HepG2 (cell line): ENCODE measurements around the gene TNFRSF6B. TPM values are rescaled to one million over a fixed set of nuclear protein-coding genes. Genes with fewer than 3 reads are reported as not detected.

Experiments used
- ATF2 ChIP-seq: sonication (generic); formaldehyde crosslinking; IDR thresholded peaks from 2 replicates; pipeline ENCODE4 v1.4.0; 2020; ENCODE audit warnings: missing genetic modification reagents
- DDIT3 ChIP-seq: sonication (generic); formaldehyde crosslinking; IDR thresholded peaks from 2 replicates; pipeline ENCODE4 v1.4.0; 2020; ENCODE audit warnings: mild to moderate bottlenecking, missing genetic modification reagents
- HOXA9 ChIP-seq: sonication (generic); formaldehyde crosslinking; IDR thresholded peaks from 2 replicates; pipeline ENCODE4 v1.8.1; 2022; ENCODE audit warnings: missing genetic modification reagents, mild to moderate bottlenecking, moderate library complexity, borderline replicate concordance
- MYC ChIP-seq: sonication (generic); formaldehyde crosslinking; IDR thresholded peaks from 2 replicates; pipeline ENCODE4 v1.9.0; 2021; ENCODE audit warnings: missing genetic modification reagents, borderline replicate concordance
- PRDM4 ChIP-seq: sonication (generic); formaldehyde crosslinking; IDR thresholded peaks from 2 replicates; pipeline ENCODE4 v1.9.0; 2021; ENCODE audit warnings: missing genetic modification reagents, borderline replicate concordance
- RNF219 ChIP-seq: sonication (generic); formaldehyde crosslinking; IDR thresholded peaks from 2 replicates; pipeline ENCODE4 v1.5.0; 2020; ENCODE audit warnings: mild to moderate bottlenecking, missing genetic modification reagents
- SSRP1 ChIP-seq: IDR thresholded peaks from 2 replicates; pipeline ENCODE4 v1.6.1; 2016; ENCODE audit warnings: control low read depth
- THAP7 ChIP-seq: sonication (generic); formaldehyde crosslinking; IDR thresholded peaks from 2 replicates; pipeline ENCODE4 v1.8.1; 2023; ENCODE audit warnings: mild to moderate bottlenecking, missing genetic modification reagents
- ZFP36L2 ChIP-seq: sonication (generic); formaldehyde crosslinking; IDR thresholded peaks from 2 replicates; pipeline ENCODE4 v1.4.0; 2020; ENCODE audit warnings: missing genetic modification reagents
- ZNF318 ChIP-seq: sonication (generic); formaldehyde crosslinking; IDR thresholded peaks from 2 replicates; pipeline ENCODE4 v1.4.0; 2020; ENCODE audit warnings: mild to moderate bottlenecking, missing genetic modification reagents
- ZNF367 ChIP-seq: sonication (generic); formaldehyde crosslinking; IDR thresholded peaks from 2 replicates; pipeline ENCODE4 v1.4.0; 2020; ENCODE audit warnings: missing genetic modification reagents, borderline replicate concordance
- ZNF713 ChIP-seq: sonication (generic); formaldehyde crosslinking; IDR thresholded peaks from 2 replicates; pipeline ENCODE4 v1.4.0; 2020; ENCODE audit warnings: mild to moderate bottlenecking, missing genetic modification reagents
- polyA plus RNA-seq, 8 experiments: library from polyadenylated mRNA; depleted of rRNA in 3 of 8; stranded (reverse) in 7 of 8; unstranded in 1 of 8; fragments of >200 nt; fragmentation: Illumina TruSeq in 4 of 8; extraction: Trizol in 4 of 8; gene quantifications; 2 replicates each; pipeline versions ENCODE4 v1.2.1 to v1.2.3, GENCODE V29; 2011 to 2016; ENCODE audit warnings: low read depth in 4 of 8, missing spikeins in 1 of 8, mixed read lengths in 1 of 8; ENCODE audit not compliant: insufficient read depth in 1 of 8
- total RNA-seq, 5 experiments: library from RNA; depleted of rRNA; stranded (reverse); fragments of >200 nt; fragmentation: Illumina TruSeq; extraction: Trizol; gene quantifications; 2 replicates each; pipeline ENCODE4 v1.2.3, GENCODE V29; 2016; ENCODE audit warnings: low read depth in 1 of 5

Gene TNFRSF6B
- total and polyA plus RNA-seq, 2 of the 13 experiments (the other 11 are each of a cell fraction or from before 2014, with no cell fraction given) = 0.24 TPM; not detected in 1

- TF ChIP-seq ZNF713 (CRISPR knock-in tag) = no peak
- TF ChIP-seq DDIT3 (CRISPR knock-in tag) = no peak
- no peak; the same call in 1 of the 2 replicates for TF ChIP-seq ZNF318
- no peak for TF ChIP-seq RNF219
- no peak for TF ChIP-seq HOXA9
- TF ChIP-seq THAP7 = peak; percentile 72; the same call in 1 of the 2 replicates
- no peak for TF ChIP-seq PRDM4 (CRISPR knock-in tag)
- TF ChIP-seq SSRP1 (CRISPR knock-in tag) = peak; percentile 91; the same call in 1 of the 2 replicates
- peak; percentile 9; the same call in 1 of the 2 replicates for TF ChIP-seq ATF2 (CRISPR knock-in tag)
- TF ChIP-seq MYC (CRISPR knock-in tag) = peak; percentile 83
- TF ChIP-seq ZNF367 (CRISPR knock-in tag) = no peak
- TF ChIP-seq ZFP36L2 (CRISPR knock-in tag) = peak; percentile 46; the same call in 1 of the 2 replicates
These were observed 10.6 kb downstream of the TNFRSF6B start (continued) for GRCh38 chr20:63706852-63707557.
